Activated T-cell treated with anti-CD3 and anti-CD28 coated beads for 24 hours (primary cell): Measurements from ENCODE around the gene TMEM14A.
"Not testable (repeated sequence)": the region's sequence is repeated elsewhere in the genome, so short reads cannot be mapped to it uniquely, and the experiment has no call there.

Experiments used
- DNase-seq: peaks from one replicate; pipeline ENCODE4 v3.0.0-alpha.2; 2020; ENCODE audit warnings: low read depth

TMEM14A gene

GRCh38 chr6:52657870-52658269, 13.0 kb upstream of the TMEM14A start:
- no peak for DNase-seq

GRCh38 chr6:52661551-52661950, 9.4 kb upstream of the TMEM14A start:
- no peak for DNase-seq

- no peak for DNase-seq
Measured at GRCh38 chr6:52662031-52662430, 8.9 kb upstream of the TMEM14A start.

- peak; percentile 37 for DNase-seq
Measured at GRCh38 chr6:52663120-52663935, 7.6 kb upstream of the TMEM14A start.

GRCh38 chr6:52663936-52664185, 7.1 kb upstream of the TMEM14A start:
- DNase-seq, result no peak

GRCh38 chr6:52664186-52664990, 6.5 kb upstream of the TMEM14A start:
- peak; percentile 59 for DNase-seq

- DNase-seq, result no peak
Measured at GRCh38 chr6:52664991-52665686, 5.8 kb upstream of the TMEM14A start.

GRCh38 chr6:52666071-52666470, 4.8 kb upstream of the TMEM14A start:
- DNase-seq, result no peak

- DNase-seq, result no peak
Measured at GRCh38 chr6:52666523-52666922, 4.4 kb upstream of the TMEM14A start.

GRCh38 chr6:52667572-52667971, 3.3 kb upstream of the TMEM14A start:
- DNase-seq, result no peak

- no peak for DNase-seq
Measured at GRCh38 chr6:52671676-52672075, 763 bp downstream of the TMEM14A start.

GRCh38 chr6:52672412-52673025, 1.6 kb downstream of the TMEM14A start:
- no peak for DNase-seq

GRCh38 chr6:52674666-52675065, 3.8 kb downstream of the TMEM14A start:
- no peak for DNase-seq

GRCh38 chr6:52675372-52675771, 4.5 kb downstream of the TMEM14A start:
- DNase-seq, result no peak

GRCh38 chr6:52676631-52677030, 5.7 kb downstream of the TMEM14A start:
- DNase-seq, result not testable (repeated sequence)

- DNase-seq, result no peak
Measured at GRCh38 chr6:52681416-52681815, 10.5 kb downstream of the TMEM14A start.

GRCh38 chr6:52686878-52687699, 16.2 kb downstream of the TMEM14A start:
- no peak for DNase-seq

GRCh38 chr6:52689857-52690256, 18.9 kb downstream of the TMEM14A start:
- no peak for DNase-seq

GRCh38 chr6:52691718-52692117, 20.8 kb downstream of the TMEM14A start:
- DNase-seq, result no peak

- no peak for DNase-seq
Measured at GRCh38 chr6:52693773-52694172, 22.9 kb downstream of the TMEM14A start.

- no peak for DNase-seq
Measured at GRCh38 chr6:52694404-52694803, 23.5 kb downstream of the TMEM14A start.

- DNase-seq, result no peak
Measured at GRCh38 chr6:52696418-52696817, 25.5 kb downstream of the TMEM14A start.
